ENCODE measurements around the gene NEUROD6. TPM values are rescaled to one million over a fixed set of nuclear protein-coding genes. Genes with fewer than 3 reads are reported as not detected.

The NEUROD6 gene
- total and polyA plus RNA-seq, 10 donors, result not detected

GRCh38 chr7:31345421-31345820 is 4.9 kb upstream of the NEUROD6 start:
- Histone ChIP-seq H3K27ac (no peak overlapping the region), H3K4me3 (no peak overlapping the region), H3K4me1 (no peaks in the 10 kb centered on the region), H3K9me3 (no peaks in the 10 kb centered on the region), H3K27me3 (replicated peaks in 1 of 7) (peaks cover 0 to 3% (median 0%) of the 10 kb centered on the region in 7 donors), H3K36me3 (no peaks in the 10 kb centered on the region)
- no peak for DNase-seq
- 77 to 87% (median 84%) methylated on average over 5 of the region's 5 CpGs for WGBS, 5 donors
- intact Hi-C loops (cut with DNase I; ENCODE audit: low total_unique reads), result no loop called here
- TF ChIP-seq POLR2AphosphoS5 (IDR thresholded peaks at IDR 0.05), result no peak
- TF ChIP-seq, protein P1, sequence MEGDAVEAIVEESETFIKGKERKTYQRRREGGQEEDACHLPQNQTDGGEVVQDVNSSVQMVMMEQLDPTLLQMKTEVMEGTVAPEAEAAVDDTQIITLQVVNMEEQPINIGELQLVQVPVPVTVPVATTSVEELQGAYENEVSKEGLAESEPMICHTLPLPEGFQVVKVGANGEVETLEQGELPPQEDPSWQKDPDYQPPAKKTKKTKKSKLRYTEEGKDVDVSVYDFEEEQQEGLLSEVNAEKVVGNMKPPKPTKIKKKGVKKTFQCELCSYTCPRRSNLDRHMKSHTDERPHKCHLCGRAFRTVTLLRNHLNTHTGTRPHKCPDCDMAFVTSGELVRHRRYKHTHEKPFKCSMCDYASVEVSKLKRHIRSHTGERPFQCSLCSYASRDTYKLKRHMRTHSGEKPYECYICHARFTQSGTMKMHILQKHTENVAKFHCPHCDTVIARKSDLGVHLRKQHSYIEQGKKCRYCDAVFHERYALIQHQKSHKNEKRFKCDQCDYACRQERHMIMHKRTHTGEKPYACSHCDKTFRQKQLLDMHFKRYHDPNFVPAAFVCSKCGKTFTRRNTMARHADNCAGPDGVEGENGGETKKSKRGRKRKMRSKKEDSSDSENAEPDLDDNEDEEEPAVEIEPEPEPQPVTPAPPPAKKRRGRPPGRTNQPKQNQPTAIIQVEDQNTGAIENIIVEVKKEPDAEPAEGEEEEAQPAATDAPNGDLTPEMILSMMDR (IDR thresholded peaks at IDR 0.05 in 8 of 11, conservative IDR thresholded peaks at IDR 0.05 in 3 of 11), result no peak
- TF ChIP-seq POLR2A (IDR thresholded peaks at IDR 0.05), result no peak

DNA sequence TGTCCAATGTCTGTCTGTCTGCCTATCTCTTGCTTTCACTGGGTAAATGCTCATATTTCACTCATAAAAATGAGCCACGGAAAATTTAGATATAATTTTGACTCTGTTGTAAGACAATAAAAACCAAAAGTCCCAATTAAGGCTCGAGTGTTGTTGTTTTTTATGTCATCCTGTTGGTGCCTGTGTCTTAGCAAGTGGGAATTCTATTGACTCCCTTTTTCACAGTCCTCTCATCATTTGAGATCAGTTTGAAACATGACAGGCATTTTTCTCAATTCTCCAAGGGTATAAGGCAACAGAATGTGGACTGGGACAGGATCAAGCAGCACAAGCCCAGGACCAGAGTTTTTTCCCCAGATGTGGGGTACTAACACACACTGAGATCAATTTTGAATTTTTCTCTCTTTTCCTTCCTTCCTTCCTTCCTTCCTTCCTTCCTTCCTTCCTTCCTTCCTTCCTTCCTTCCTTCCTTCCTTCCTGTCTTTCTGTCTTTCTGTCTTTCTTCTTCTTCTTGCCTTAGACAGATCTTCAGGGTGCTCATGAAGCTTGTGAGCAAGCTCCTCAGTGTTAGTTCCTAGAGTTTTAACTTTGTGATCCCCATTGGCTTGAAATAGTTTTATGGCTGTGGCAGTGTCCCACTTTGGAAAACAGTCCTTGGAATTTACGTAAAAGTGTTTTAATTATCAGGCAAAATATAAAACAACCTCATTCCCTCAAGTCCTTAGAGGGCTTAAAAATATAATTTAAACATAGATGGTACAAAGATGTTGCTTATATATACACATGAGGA is 3.2 kb upstream of the NEUROD6 start:
- H3K9me3 ChIP-seq, result no peaks in the 10 kb centered on the region
- intact Hi-C loops (cut with DNase I; ENCODE audit: low total_unique reads), result no loop called here
- DNase-seq, result no peak
- 52 to 75% (median 63%) methylated on average over 3 of the region's 3 CpGs for WGBS, 5 donors
- H3K27ac ChIP-seq, result no peak overlapping the region
- peaks cover 0 to 8% (median 0%) of the 10 kb centered on the region in 7 donors for H3K27me3 ChIP-seq (replicated peaks in 1 of 7)
- no peak overlapping the region for H3K4me3 ChIP-seq
- TF ChIP-seq POLR2A (IDR thresholded peaks at IDR 0.05) (no peak), POLR2AphosphoS5 (IDR thresholded peaks at IDR 0.05) (no peak)
- no peaks in the 10 kb centered on the region for H3K36me3 ChIP-seq
- no peaks in the 10 kb centered on the region for H3K4me1 ChIP-seq

DNA sequence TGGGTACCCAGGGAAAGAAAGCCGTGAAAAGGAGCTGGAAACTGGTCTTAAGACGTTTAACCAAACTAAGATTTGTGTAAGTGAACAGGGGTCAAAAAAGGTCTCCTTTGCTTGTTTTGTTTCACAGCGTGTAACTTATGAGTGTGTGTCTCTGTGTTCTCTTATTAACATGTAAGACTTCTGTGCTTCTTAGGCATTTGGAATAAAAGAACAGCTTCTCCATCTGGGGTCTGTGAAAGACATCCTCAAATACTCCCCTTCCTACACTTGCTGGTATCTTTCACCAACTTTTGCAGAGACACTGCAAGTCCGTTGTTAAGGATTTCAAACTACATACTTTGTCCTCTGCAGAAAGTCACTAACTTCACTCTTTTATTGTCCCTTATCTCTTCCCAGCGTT is 615 bp upstream of the NEUROD6 start:
- DNase-seq, result no peak
- H3K9me3 ChIP-seq, result no peaks in the 10 kb centered on the region
- peaks cover 0 to 28% (median 14%) of the 10 kb centered on the region in 7 donors for H3K27me3 ChIP-seq (replicated peaks in 1 of 7)
- no peak for TF ChIP-seq POLR2AphosphoS5 (IDR thresholded peaks at IDR 0.05)
- no peak overlapping the region for H3K4me3 ChIP-seq
- intact Hi-C loops (cut with DNase I; ENCODE audit: low total_unique reads), result no loop called here
- no peaks in the 10 kb centered on the region for H3K36me3 ChIP-seq
- no peak overlapping the region for H3K27ac ChIP-seq
- 43 to 59% (median 45%) methylated on average over 5 of the region's 5 CpGs for WGBS, 5 donors
- peaks cover 0 to 10% (median under 1%) of the 10 kb centered on the region in 6 donors for H3K4me1 ChIP-seq

GRCh38 chr7:31340051-31340450 is 475 bp downstream of the NEUROD6 start:
- peaks cover 0 to 14% (median 2%) of the 10 kb centered on the region in 6 donors for H3K4me1 ChIP-seq
- no peak overlapping the region for H3K27ac ChIP-seq
- DNase-seq, result no peak
- H3K27me3 ChIP-seq (replicated peaks in 1 of 7), result peaks cover 0 to 39% (median 24%) of the 10 kb centered on the region in 7 donors
- intact Hi-C loops (cut with DNase I; ENCODE audit: low total_unique reads), result no loop called here
- no peak overlapping the region for H3K4me3 ChIP-seq
- H3K9me3 ChIP-seq, result no peaks in the 10 kb centered on the region
- 67 to 83% (median 69%) methylated on average over 5 of the region's 5 CpGs for WGBS, 5 donors
- no peaks in the 10 kb centered on the region for H3K36me3 ChIP-seq
- TF ChIP-seq, protein P1 (IDR thresholded peaks at IDR 0.05 in 8 of 11, conservative IDR thresholded peaks at IDR 0.05 in 3 of 11), result no peak
- TF ChIP-seq POLR2AphosphoS5 (IDR thresholded peaks at IDR 0.05), result no peak
- TF ChIP-seq POLR2A (IDR thresholded peaks at IDR 0.05), result no peak

GRCh38 chr7:31338706-31339105 is 1.8 kb downstream of the NEUROD6 start:
- no peak overlapping the region for H3K27ac ChIP-seq
- H3K4me1 ChIP-seq, result peaks cover 0 to 14% (median 2%) of the 10 kb centered on the region in 6 donors
- intact Hi-C loops (cut with DNase I; ENCODE audit: low total_unique reads), result no loop called here
- peaks cover 0 to 46% (median 24%) of the 10 kb centered on the region in 7 donors for H3K27me3 ChIP-seq (replicated peaks in 1 of 7)
- H3K4me3 ChIP-seq, result no peak overlapping the region
- 45 to 53% (median 47%) methylated on average over 13 to 14 of the region's 14 CpGs for WGBS, 5 donors
- DNase-seq, result no peak
- peaks cover 0 to 3% (median 0%) of the 10 kb centered on the region in 8 donors for H3K9me3 ChIP-seq
- no peak for TF ChIP-seq POLR2A (IDR thresholded peaks at IDR 0.05)
- no peaks in the 10 kb centered on the region for H3K36me3 ChIP-seq
